Measurements from ENCODE around the gene CRTC1. TPM values are rescaled to one million over a fixed set of nuclear protein-coding genes. Genes with fewer than 3 reads are reported as not detected.
"Not testable (repeated sequence)": the region's sequence is repeated elsewhere in the genome, so short reads cannot be mapped to it uniquely, and the experiment has no call there.

Gene CRTC1
- total RNA-seq, 4 donors from 2014 or later = 12.3 to 15.9 (median 13.1) TPM

DNA sequence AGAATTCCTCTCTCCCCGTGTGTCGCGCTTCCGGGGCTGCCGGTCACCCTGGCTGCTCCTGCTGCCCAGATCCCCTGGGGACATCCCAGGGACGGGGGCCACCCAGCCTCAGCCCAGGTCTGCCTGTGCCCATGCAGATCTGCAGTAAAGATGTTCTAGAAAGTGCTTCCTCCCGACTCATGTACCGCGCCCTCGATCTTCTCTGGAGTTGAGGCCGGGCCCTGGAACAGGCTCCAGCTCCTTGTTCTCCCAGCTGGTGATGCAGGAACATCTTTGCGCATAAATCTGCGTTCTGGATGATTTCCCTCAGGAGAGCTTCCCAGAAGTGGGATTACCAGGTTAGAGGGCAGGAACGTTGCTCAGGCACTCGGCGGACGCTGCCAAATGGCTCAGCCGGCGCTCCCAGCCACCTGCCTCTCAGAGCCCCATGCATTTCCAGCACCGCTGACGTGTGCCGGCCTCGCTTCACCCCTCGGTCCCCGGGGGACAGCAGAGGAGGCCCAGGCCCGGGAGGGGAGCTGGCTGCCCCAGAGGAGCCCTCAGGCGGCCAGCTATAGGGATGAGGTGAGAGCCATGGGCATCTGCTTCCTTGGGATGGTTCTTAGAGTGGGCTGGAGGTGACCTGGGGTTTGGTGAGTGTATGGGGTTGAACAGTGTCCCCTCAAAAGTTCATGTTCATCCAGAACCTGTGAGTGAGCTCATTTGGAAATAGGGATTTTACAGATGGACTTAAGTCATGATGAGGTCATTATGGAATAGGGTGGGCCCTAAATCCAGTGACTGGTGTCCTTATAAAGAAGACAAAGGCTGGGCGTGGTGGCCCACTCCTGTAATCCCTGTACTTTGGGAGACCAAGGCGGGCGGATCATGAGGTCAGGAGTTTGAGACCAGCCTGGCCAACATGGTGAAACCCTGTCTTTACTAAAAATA lies 42.6 kb downstream of the CRTC1 start:
- Histone ChIP-seq H3K36me3 (no peaks in the 10 kb centered on the region), H3K27me3 (no peaks in the 10 kb centered on the region), H3K9me3 (no peaks in the 10 kb centered on the region), H3K4me1 (peaks cover 18 to 20% of the 10 kb centered on the region in 2 donors), H3K27ac (peak overlapping the region in 2 of 3 donors; percentile 57 to 59), H3K4me3 (replicated peaks in 1 of 3) (no peak overlapping the region)
- intact Hi-C loops (cut with DNase I) = no loop called here
- peak; percentile 79 for DNase-seq
- 73 to 82% methylated on average over 14 to 27 of the region's 30 CpGs for WGBS, 2 donors
- no peak for TF ChIP-seq POLR2A (IDR thresholded peaks at IDR 0.05)
- TF ChIP-seq, protein P1, sequence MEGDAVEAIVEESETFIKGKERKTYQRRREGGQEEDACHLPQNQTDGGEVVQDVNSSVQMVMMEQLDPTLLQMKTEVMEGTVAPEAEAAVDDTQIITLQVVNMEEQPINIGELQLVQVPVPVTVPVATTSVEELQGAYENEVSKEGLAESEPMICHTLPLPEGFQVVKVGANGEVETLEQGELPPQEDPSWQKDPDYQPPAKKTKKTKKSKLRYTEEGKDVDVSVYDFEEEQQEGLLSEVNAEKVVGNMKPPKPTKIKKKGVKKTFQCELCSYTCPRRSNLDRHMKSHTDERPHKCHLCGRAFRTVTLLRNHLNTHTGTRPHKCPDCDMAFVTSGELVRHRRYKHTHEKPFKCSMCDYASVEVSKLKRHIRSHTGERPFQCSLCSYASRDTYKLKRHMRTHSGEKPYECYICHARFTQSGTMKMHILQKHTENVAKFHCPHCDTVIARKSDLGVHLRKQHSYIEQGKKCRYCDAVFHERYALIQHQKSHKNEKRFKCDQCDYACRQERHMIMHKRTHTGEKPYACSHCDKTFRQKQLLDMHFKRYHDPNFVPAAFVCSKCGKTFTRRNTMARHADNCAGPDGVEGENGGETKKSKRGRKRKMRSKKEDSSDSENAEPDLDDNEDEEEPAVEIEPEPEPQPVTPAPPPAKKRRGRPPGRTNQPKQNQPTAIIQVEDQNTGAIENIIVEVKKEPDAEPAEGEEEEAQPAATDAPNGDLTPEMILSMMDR (IDR thresholded peaks at IDR 0.05) = no peak

DNA sequence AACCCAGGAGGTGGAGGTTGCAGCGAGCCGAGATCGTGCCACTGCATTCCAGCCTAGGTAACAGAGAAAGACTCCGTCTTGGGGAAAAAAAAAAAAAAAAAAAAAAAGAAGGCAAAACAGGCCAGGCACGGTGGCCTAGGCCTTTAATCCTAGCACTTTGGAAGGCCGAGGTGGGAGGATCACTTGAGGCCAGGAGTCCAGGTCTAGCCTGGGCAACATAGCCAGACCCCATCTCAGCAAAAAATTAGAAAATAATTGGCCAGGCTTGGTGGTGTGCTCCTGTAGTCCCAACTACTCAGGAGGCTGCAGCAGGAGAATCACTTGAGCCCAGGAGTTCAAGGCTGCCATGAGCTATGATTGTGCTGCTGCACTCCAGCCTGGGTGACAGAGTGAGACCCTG lies 43.4 kb downstream of the CRTC1 start:
- no peaks in the 10 kb centered on the region for H3K36me3 ChIP-seq
- no peak overlapping the region for H3K27ac ChIP-seq
- DNase-seq = no peak
- peaks cover 18 to 20% of the 10 kb centered on the region in 2 donors for H3K4me1 ChIP-seq
- no peak overlapping the region for H3K4me3 ChIP-seq (replicated peaks in 1 of 3)
- no peaks in the 10 kb centered on the region for H3K27me3 ChIP-seq
- TF ChIP-seq, protein P1 (IDR thresholded peaks at IDR 0.05) = no peak
- TF ChIP-seq POLR2A (IDR thresholded peaks at IDR 0.05) = no peak
- intact Hi-C loops (cut with DNase I) = no loop called here
- no peaks in the 10 kb centered on the region for H3K9me3 ChIP-seq
- WGBS, 2 donors = 92 to 94% methylated on average over 6 of the region's 6 CpGs

DNA sequence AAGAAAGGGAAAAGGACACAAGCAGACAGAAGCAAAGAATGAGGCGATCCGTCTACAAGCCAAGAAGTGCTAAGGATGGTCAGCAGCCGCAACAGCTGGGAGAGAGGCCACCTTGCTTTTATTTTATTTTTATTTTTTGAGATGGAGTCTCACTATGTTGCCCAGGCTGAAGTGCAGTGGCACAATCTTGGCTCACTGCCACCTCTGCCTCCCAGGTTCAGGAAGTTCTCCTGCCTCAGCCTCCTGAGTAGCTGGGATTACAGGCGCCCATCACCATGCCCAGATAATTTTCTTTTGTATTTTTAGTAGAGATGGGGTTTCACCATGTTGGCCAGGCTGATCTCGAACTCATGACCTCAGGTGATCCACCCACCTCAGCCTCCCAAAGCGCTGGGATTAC lies 44.1 kb downstream of the CRTC1 start:
- H3K27me3 ChIP-seq; DNase-seq; intact Hi-C loops (cut with DNase I); H3K9me3 ChIP-seq; H3K4me3 ChIP-seq (replicated peaks in 1 of 3); H3K36me3 ChIP-seq; H3K27ac ChIP-seq: not testable (repeated sequence)
- peaks cover 18 to 20% of the 10 kb centered on the region in 2 donors for H3K4me1 ChIP-seq
- 96 to 98% methylated on average over 6 of the region's 6 CpGs for WGBS, 2 donors

DNA sequence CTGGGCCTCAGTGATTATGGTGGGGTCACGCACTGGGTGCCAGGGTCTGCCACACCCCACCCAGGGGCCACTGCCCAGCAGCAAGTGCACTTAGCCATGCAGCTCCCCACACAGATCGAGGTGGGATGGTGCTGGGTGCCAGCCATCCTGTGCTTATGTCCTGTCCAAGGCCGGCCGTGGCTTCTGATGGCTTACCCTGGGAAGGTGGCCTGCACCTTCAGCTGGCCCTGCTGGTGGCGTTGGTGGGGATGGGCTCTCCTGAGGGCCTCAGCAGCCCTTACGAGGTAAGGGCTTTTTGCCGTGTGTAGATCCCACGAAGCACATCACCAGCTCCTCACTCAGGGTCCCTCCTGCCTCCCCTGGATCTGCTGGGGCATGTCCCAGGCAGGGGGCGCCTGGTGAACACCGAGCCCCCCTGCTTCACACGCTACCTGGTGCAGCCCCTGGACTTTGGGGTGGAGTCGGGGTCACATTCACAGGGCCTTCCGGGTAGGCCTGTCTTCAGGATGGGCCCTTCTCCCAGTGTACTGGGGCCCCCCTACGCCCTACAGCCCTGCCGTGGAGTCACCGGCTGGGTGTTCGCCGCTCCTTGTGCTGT lies 46.6 kb downstream of the CRTC1 start:
- H3K36me3 ChIP-seq = no peaks in the 10 kb centered on the region
- no peak for TF ChIP-seq POLR2A (IDR thresholded peaks at IDR 0.05)
- no peak overlapping the region for H3K27ac ChIP-seq
- H3K9me3 ChIP-seq = no peaks in the 10 kb centered on the region
- peaks cover 29 to 32% of the 10 kb centered on the region in 2 donors for H3K4me1 ChIP-seq
- no peaks in the 10 kb centered on the region for H3K27me3 ChIP-seq
- no peak overlapping the region for H3K4me3 ChIP-seq (replicated peaks in 1 of 3)
- intact Hi-C loops (cut with DNase I) = no loop called here
- no peak for DNase-seq
- 91 to 97% methylated on average over 12 to 17 of the region's 18 CpGs for WGBS, 2 donors

DNA sequence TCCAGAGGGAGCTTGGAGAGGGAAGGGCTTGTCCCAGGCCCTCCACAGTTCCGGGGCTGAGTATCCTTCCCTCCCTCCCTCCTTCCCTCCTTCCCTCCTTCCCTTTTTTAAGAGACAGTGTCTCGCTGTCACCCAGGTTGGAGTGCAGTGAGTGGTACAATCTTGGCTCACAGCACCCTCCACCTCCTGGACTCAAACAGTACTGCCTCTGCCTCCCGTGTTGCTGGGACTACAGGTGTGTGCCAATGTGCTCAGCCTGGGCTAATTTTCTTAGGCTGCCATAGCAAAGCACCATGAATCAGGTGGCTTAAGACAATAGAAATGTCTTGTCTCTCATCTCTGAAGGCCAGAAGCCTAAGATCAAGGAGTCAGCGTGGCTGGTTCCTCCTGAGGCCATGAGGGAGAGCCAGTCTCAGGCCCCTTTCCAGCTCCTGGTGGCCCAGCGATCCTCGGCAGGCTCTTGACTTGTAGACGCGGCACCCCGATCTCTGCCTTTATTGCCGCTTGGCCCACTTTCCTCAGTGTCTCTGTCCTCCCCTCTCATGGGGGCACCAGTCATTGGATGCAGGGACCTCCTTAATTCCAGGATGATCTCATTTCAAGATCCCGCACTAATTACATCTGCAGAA lies 47.5 kb downstream of the CRTC1 start:
- H3K4me1 ChIP-seq = peaks cover 29 to 32% of the 10 kb centered on the region in 2 donors
- TF ChIP-seq, protein P1 (IDR thresholded peaks at IDR 0.05) = no peak
- no peak for TF ChIP-seq POLR2A (IDR thresholded peaks at IDR 0.05)
- intact Hi-C loops (cut with DNase I) = no loop called here
- no peak overlapping the region for H3K4me3 ChIP-seq (replicated peaks in 1 of 3)
- 93 to 95% methylated on average over 11 of the region's 11 CpGs for WGBS, 2 donors
- no peaks in the 10 kb centered on the region for H3K9me3 ChIP-seq
- DNase-seq = no peak
- no peak overlapping the region for H3K27ac ChIP-seq
- no peaks in the 10 kb centered on the region for H3K27me3 ChIP-seq
- H3K36me3 ChIP-seq = no peaks in the 10 kb centered on the region
